GM19395 (cell line): ENCODE measurements around the gene HSD3B2.

Experiments used
- ATAC-seq: cut with Tn5 transposase; IDR thresholded peaks from one replicate; pipeline ENCODE4 v1.9.1; 2021; ENCODE audit warnings: mild to moderate bottlenecking, moderate library complexity; ENCODE audit not compliant: unreplicated experiment

The HSD3B2 gene

GRCh38 chr1:119394085-119394484 is 20.9 kb upstream of the HSD3B2 start:
- ATAC-seq: no peak

DNA sequence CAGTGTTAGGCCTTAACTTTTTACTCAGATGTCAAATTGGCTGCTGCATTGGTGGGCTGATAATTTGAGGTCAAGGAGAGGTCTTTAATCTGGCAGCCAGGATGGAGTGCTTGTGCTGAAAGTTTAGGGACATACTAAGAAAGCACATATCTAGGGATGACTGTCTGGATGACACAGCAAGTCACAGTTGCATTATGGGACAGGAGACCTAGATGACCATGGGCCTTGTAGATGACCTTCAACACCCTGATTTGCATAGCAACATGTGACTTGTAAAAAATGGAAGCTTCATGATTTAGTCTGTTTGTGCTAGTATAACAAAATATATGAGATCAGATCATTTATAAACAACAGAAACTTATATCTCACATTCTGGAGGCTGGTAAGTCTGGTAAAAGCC is 18.0 kb upstream of the HSD3B2 start:
- ATAC-seq: no peak

- no peak for ATAC-seq
These were observed 17.0 kb upstream of the HSD3B2 start for GRCh38 chr1:119397986-119398385.

DNA sequence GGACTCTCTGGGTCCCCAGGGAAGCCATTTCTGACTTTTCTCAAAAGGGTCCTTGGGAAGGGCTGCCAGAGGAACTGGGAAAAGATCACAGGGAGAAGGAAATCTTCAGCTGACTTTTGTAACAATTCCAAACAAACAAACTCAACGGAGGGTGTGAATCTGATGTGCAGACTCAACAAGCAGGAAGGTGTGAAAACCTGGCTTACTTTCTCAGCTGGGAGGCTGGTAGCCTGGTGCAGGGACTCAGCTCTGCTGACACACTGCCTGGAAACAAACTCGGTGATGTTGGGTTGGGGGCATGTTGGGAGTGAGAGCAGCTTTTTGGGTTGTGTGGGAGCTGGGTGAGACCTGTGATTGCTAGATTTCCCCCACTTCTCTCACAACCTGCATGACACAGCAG is 10.2 kb upstream of the HSD3B2 start:
- ATAC-seq: no peak

- ATAC-seq: no peak
These were observed 5.2 kb upstream of the HSD3B2 start for GRCh38 chr1:119409731-119410130.

DNA sequence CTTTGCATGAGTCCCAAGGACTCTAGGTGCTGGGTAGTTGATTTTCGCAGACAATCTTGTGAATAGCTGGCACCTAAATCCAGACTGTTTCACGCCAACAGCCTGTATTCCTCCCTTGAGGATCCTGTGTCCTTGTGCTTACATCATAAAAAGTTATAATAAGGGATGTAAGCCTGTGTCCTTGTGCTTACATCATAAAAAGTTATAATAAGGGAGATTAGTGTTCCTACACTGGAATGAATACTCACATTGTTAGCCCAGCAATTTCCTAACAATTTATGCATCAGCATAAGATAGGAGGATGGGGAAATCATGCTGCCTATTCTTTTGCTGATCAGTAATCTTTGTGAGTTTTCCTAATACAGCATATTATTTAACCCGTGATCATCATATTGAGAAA is 4.0 kb upstream of the HSD3B2 start:
- ATAC-seq: no peak

- ATAC-seq: no peak
These were observed 1.2 kb downstream of the HSD3B2 start for GRCh38 chr1:119416006-119416640.

DNA sequence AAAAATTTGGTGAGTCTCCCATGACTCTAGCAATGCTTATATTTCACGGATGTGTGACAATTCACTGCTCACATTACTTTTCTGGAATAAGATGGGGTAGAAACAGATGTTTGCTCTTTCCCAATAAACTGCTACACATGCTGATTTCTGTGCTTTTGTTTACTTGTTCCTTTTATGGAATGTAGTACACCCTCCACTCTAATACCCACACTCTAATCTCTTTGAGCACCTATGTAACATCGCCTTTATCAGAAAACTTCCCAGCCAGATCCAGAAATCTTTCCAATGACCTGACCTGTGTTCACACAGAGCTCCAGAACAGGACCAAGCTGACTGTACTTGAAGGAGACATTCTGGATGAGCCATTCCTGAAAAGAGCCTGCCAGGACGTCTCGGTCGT is 4.2 kb downstream of the HSD3B2 start:
- no peak for ATAC-seq

- no peak for ATAC-seq
These were observed 5.7 kb downstream of the HSD3B2 start for GRCh38 chr1:119420638-119421037.

DNA sequence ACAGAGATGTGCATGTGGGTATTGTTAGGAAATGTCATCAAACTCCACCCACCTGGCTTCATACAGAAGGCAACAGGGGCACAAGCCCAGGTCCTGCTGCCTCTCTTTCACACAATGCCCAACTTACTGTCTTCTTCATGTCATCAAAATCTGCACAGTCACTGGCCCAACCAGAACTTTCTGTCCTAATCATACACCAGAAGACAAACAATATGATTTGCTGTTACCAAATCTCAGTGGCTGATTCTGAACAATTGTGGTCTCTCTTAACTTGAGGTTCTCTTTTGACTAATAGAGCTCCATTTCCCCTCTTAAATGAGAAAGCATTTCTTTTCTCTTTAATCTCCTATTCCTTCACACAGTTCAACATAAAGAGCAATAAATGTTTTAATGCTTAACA is 7.7 kb downstream of the HSD3B2 start:
- ATAC-seq: no peak

DNA sequence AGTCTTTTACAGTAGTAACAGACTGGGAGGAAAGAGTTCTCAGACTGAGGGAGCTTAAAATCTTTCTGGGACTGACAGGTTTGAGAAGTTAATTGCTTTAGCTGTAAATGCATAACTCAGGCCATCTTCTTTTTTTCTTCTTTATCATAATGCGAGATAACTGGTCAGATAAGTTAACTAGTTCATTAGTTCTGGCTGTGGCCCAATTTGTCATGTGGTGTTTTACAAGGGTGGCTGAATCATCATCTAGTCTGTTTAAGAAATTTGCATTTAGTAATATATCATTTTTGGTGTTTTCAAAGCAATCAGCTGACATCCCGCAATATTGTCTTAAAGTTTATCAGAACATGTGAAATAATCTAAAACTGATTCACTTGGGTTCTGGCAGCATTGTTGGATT is 14.0 kb downstream of the HSD3B2 start:
- ATAC-seq: no peak

DNA sequence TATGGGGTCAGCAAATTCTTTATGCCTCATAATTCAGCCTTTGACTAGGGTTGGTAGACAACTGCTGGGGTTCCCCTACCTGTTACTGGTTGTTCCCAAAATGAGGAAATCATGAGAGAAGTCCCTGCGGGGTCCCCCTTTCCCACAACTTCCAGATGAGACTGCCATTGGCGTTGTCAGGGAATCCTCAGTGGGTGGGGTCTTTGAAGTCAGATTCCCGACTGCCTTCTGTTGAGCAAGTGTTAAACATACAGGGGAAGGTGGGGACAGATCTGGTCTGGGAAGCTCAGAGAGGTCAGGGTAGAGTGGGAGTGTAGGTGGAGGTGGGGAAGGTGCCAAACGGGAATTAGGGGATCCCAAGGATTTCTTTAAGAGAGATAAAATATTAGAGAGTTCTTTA is 14.7 kb downstream of the HSD3B2 start:
- no peak for ATAC-seq

DNA sequence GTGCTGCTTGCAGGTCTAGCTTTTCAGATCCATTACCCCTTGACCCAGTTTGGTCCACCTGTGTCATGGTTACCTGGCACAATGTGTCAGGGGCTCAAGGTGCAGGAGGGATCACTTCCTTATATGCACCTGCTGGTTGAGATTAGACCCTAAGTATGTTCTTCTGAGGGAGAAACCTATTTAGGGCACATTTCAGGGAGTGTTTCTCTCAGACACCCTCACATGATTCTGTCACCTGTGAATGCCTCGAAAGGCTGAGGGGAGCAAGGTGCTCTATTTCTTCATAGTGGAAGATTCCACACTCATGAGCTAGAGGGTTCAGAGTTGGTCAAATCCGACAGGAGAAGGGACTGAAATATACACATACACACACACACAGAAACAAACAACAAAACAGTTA is 15.5 kb downstream of the HSD3B2 start:
- no peak for ATAC-seq

DNA sequence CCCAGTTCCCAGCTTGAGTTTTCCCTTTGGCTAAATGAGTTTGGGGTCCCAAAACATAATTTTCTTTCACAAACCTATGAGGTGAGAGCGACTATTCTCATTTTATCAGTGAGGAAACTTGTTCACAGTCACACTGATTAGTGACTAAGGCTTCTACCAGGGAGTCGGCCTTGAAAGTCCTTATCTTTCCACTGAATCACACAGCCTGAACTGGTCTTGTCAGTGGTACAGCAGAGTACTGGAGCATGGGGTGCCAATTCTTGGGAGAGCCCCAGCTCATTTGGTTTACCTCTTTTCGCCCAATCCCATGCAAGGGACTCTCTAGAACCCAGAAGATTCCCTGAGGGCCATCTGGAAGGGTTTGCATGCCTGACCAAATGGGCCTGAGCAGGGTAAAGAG is 16.9 kb downstream of the HSD3B2 start:
- ATAC-seq: no peak

- no peak for ATAC-seq
These were observed 20.1 kb downstream of the HSD3B2 start for GRCh38 chr1:119435052-119435451.

GRCh38 chr1:119438761-119439160 is 23.8 kb downstream of the HSD3B2 start:
- ATAC-seq: no peak

DNA sequence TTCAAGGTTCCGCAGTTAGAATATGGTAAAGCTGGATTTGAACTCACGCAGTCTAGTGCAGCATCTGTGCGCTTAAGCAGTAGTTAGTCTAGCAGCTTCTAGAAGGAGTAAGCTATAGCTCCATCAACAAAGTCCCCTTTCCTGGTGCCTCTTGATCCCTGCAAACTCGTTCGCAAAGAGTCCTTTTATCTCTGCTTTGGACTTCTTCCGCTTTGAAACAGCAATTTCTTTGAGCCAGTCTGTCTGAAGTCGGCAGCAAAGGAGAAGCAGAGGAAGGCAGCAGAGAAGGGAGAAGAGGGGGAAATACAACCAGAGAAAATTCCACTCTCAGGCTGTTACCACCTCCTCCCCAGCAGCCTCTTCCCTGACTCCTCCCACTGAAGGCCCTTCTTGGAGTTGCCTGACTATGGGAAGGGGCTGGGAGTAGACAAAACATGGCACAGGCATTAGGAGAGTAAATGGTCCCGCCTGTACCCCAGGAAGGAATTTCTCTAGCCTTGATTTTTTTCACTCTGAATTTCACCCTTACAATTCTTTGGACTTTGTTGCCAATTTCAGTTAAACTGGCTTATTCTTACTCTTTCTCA is 25.9 kb downstream of the HSD3B2 start:
- ATAC-seq: no peak

DNA sequence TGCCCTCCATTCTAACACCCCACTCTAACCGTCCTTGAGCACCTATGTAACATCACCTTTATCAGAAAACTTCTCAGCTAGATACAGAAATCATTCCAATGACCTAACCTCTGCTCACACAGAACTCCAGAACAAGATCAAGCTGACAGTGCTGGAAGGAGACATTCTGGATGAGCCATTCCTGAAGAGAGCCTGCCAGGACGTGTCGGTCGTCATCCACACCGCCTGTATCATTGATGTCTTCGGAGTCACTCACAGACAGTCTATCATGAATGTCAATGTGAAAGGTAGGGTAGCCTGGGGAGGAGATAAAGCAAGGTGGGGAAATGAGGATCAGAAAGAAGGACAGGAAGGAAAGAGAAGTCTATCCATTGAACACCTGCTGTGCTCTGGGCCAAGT is 27.8 kb downstream of the HSD3B2 start:
- no peak for ATAC-seq

- ATAC-seq: no peak
These were observed 31.4 kb downstream of the HSD3B2 start for GRCh38 chr1:119446321-119446720.

DNA sequence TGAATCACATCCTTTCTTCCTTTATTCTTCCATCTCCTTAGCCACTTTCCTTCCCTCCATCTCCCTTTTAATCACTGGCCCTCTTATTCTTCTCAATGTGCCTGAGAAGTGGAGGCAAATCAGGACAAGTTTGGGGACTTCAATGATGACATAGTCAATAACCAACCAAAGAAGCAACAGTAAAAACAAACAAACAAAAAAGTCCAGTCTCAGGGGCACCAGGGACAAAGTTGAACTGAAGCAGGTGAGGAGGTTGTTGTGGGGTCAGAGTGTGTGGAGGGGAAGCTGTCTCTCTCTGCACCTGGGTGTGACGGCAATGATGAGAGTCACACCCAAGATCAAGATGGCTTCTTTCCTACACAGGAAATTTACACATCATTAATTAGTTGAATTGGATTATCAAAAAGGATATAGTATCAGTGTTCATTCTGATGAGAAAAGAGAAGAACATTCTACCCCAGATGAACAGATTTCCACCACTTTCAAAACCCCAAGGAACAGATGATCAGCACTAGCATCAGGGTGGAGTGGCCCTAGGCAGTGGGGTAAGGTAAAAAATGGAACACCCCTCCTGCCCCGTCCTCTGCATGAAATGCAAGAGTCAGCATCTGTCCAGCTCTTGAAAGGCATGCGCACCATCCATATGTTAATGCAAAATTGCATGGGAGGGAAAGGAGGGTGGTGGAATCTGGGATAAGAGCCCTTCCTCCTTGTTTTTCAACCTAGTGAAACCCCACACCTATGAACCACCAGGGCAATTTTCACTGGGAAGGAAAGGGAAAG is 32.6 kb downstream of the HSD3B2 start:
- ATAC-seq: no peak

- ATAC-seq: no peak
These were observed 33.2 kb downstream of the HSD3B2 start for GRCh38 chr1:119448127-119448511.

DNA sequence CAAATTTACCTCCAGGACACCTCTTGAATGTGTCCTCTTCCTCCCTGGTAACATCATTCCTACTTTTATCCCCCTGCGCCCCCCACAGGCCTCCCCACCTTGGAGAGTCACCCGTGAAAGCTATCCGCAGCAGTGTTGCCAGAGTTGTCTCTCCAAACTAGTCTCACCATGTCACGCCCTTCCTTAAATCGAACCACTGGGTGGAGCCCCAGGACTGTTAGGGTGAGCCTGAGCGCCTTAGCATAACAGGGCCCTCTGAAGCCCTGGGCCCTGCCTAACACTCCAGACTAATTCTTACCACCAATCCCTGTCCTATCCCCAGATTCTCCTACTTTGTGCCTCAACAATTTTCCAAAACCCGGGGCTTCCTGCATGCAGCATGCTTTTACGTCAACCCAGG is 35.0 kb downstream of the HSD3B2 start:
- no peak for ATAC-seq
